ENCODE results near the gene POU4F1. TPM values are rescaled to one million over a fixed set of nuclear protein-coding genes. Genes with fewer than 3 reads are reported as not detected.

Gene POU4F1
- total and polyA plus RNA-seq, 7 donors, result 0.04 to 2.6 (median 0.17) TPM; not detected in 1

DNA sequence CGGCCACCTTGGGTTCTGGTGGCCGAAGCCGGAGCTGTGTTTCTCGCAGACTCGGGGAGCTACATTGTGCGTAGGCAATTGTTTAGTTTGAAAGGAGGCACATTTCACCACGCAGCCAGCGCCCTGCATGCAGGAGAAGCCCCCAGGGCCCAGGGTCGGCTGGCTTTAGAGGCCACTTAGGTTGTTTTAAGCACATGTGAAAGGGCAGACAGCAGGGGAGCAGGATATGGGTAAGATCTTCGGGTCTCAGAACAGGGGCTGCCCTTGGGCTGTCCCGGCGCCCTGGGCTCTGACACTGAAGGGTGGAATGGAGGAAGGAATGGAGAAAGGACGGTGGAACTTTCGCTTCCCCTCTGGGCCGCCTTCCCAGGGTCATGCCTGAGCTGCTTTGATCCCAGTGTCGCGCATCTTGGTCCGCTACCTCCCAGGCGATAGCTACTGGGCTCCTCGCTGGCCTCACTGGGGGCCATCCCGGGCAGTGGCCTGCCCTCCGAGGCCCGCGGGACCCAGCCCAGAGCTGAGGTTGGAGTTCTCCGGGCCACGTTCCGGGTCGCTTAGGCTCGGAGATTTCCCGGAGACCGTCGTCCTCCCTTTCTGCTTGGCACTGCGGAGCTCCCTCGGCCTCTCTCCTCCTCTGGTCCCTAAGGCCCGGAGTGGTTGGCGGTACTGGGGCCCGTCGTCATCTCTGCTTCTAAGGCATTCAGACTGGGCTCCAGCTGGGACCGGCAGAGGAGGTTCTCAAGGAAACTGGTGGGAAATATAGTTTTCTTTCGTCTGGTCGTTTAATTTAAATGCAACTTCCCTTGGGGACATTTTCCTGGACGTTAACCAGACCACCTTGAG, 4.3 kb upstream of the POU4F1 start:
- Histone ChIP-seq H3K36me3 (ENCODE audit: insufficient read depth in 1 of 2, low read depth in 1 of 2) (no peaks in the 10 kb centered on the region), H3K27ac (no peak overlapping the region), H3K4me1 (peaks cover 7% of the 10 kb centered on the region), H3K27me3 (ENCODE audit: insufficient read depth in 3 of 3, low read length in 2 of 3) (peaks cover 3 to 88% (median 45%) of the 10 kb centered on the region in 3 donors), H3K9me3 (no peaks in the 10 kb centered on the region), H3K4me3 (no peak overlapping the region)
- DNase-seq, result no peak
- WGBS, 3 donors, result 69 to 71% (median 71%) methylated on average over 37 to 42 of the region's 42 CpGs
- TF ChIP-seq CTCF (IDR thresholded peaks at IDR 0.05), result no peak
- no peak for ATAC-seq
- intact Hi-C loops (cut with DNase I), result loop anchor here in 1 of 2 donors (10.0 kb wide), 1 partner anchor 47 kb away; the partner anchor contains the start of gene OBI1

- no peak overlapping the region for H3K27ac ChIP-seq
- H3K4me1 ChIP-seq, result peaks cover 7% of the 10 kb centered on the region
- no peak for ATAC-seq
- peaks cover 3 to 90% (median 49%) of the 10 kb centered on the region in 3 donors for H3K27me3 ChIP-seq (ENCODE audit: insufficient read depth in 3 of 3, low read length in 2 of 3)
- DNase-seq, result no peak
- no peak for TF ChIP-seq CTCF (IDR thresholded peaks at IDR 0.05)
- 62 to 66% (median 63%) methylated on average over 30 of the region's 30 CpGs for whole genome bisulfite sequencing, 3 donors
- intact Hi-C loops (cut with DNase I), result loop anchor here in 1 of 2 donors (10.0 kb wide), 1 partner anchor 48 kb away; the partner anchor contains the start of gene OBI1
- H3K4me3 ChIP-seq, result no peak overlapping the region
- no peaks in the 10 kb centered on the region for H3K9me3 ChIP-seq
- H3K36me3 ChIP-seq (ENCODE audit: insufficient read depth in 1 of 2, low read depth in 1 of 2), result no peaks in the 10 kb centered on the region
These were observed 3.4 kb upstream of the POU4F1 start for GRCh38 chr13:78606471-78607408.

DNA sequence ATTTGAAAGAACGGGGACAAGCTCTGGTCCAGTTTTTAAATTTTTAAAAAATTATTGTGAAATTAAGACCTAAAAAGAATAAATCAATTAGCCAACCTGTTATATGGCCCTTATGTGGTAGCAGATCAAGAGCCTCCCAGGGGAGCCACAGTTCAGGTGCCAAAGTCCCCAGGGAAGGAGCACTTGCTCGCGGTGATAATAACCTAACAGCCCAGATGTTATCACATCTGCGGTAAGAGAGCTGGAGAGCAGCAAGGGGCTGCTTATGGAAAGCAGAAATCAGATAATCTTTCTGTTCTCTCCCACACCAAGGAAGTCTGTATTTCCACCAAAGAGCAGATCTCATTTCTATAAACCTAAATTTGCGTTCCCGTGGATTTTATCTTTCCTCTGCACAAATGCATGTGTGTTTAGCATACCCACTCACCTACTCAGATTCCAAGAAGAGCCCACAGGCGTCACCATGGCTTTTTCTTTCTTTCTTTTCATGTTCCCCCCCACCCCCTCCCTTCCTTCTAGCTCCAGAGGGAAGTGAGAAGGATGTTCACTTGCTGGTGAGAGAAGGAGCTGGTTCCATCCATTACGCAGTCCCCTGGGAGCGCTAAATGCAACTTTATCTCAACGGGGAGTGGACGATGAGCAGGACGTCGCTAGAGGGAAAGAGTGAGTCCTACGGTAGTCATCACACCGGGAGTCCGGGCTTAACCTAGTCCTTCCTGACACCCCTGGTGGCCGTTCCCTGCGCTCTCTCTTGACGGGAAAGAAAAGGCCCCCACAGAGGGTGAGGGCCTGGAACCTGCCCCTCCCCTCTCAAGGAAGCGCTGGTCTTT, 1.6 kb upstream of the POU4F1 start:
- Histone ChIP-seq H3K27ac (no peak overlapping the region), H3K36me3 (ENCODE audit: insufficient read depth in 1 of 2, low read depth in 1 of 2) (no peaks in the 10 kb centered on the region), H3K9me3 (no peaks in the 10 kb centered on the region), H3K4me1 (peaks cover 7% of the 10 kb centered on the region), H3K27me3 (ENCODE audit: insufficient read depth in 3 of 3, low read length in 2 of 3) (peaks cover 3 to 93% (median 62%) of the 10 kb centered on the region in 3 donors), H3K4me3 (no peak overlapping the region)
- ATAC-seq, result no peak
- intact Hi-C loops (cut with DNase I), result loop anchor here in 1 of 2 donors (10.0 kb wide), 1 partner anchor 50 kb away; the partner anchor contains the start of gene OBI1
- DNase-seq, result no peak
- 31 to 37% (median 32%) methylated on average over 20 of the region's 20 CpGs for WGBS, 3 donors
- TF ChIP-seq CTCF (IDR thresholded peaks at IDR 0.05), result no peak

DNA sequence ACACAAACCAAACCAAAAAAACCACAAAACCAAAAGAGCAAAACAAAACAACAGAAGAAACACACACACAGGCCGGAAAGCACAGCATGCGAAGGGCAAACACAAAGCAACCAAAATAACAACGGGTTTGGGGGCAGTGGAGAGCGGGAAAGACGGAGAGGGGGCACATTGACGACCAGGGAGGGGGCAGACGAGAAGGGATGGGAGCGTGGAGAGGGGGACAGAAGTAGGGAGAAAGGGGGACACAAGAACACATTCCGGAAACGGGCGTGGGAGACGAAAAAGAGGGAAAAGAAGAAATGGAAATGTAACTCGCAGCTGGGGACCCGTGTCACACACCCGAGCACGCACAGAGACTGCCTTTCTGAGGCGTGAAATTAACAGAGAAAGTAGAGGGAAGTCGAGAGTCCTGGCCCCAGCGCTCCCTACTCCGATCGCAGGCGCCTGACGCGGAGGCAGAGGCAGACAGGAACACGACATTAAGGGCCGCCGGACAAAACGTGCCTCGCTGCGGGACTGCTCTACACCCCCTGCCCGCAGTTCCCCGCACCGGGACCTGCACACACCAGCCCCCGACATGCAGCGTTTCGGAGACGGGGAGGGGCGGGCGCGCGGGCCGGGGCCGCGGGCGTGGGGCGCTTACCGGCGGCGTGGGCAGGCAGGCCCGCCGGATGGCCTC, 652 bp downstream of the POU4F1 start:
- H3K36me3 ChIP-seq (ENCODE audit: insufficient read depth in 1 of 2, low read depth in 1 of 2), result no peaks in the 10 kb centered on the region
- TF ChIP-seq CTCF (IDR thresholded peaks at IDR 0.05), result no peak
- DNase-seq (no peak), ATAC-seq (no peak)
- peaks cover 3% of the 10 kb centered on the region for H3K4me1 ChIP-seq
- intact Hi-C loops (cut with DNase I), result loop anchor here in 1 of 2 donors (10.0 kb wide), 1 partner anchor 52 kb away; the partner anchor contains the start of gene OBI1
- H3K27ac ChIP-seq, result no peak overlapping the region
- peak overlapping the region; percentile 66 for H3K4me3 ChIP-seq
- 2 to 3% (median 3%) methylated on average over 49 to 51 of the region's 51 CpGs for WGBS, 3 donors
- H3K9me3 ChIP-seq, result no peaks in the 10 kb centered on the region
- H3K27me3 ChIP-seq (ENCODE audit: insufficient read depth in 3 of 3, low read length in 2 of 3), result peaks cover 0 to 91% (median 48%) of the 10 kb centered on the region in 3 donors

Data from psoas muscle (tissue), 8 donors.